HepG2 (cell line): ENCODE data around the gene ZBTB25. TPM values are rescaled to one million over a fixed set of nuclear protein-coding genes. Genes with fewer than 3 reads are reported as not detected.

Experiments
- ARID4A ChIP-seq: sonication (generic); formaldehyde crosslinking; IDR thresholded peaks from 2 replicates; pipeline ENCODE4 v1.5.0; 2020; ENCODE audit warnings: mild to moderate bottlenecking, missing genetic modification reagents, borderline replicate concordance
- ASH2L ChIP-seq: fragments of 300-600, 200-600 bp; sonication (generic); IDR thresholded peaks from 2 replicates; pipeline ENCODE4 v1.7.0; 2017; ENCODE audit warnings: low read depth, mild to moderate bottlenecking, moderate library complexity, mixed read lengths, low read length; ENCODE audit not compliant: insufficient read length
- GATAD1 ChIP-seq: IDR thresholded peaks from 2 replicates; pipeline ENCODE4 v1.6.1; 2016; ENCODE audit warnings: missing genetic modification reagents, missing compliant biosample characterization
- MXD1 ChIP-seq: sonication (generic); formaldehyde crosslinking; IDR thresholded peaks from 2 replicates; pipeline ENCODE4 v1.4.0; 2020; ENCODE audit warnings: mild to moderate bottlenecking, missing genetic modification reagents
- NR2F2 ChIP-seq: IDR thresholded peaks from 2 replicates; pipeline ENCODE4 v1.6.1; 2012; ENCODE audit warnings: low read depth, inconsistent platforms, borderline replicate concordance
- PRPF4 ChIP-seq: fragments of 200-400 bp; formaldehyde crosslinking; IDR thresholded peaks from 2 replicates; pipeline ENCODE4 v1.6.1; 2016; ENCODE audit warnings: low read length, low read depth; ENCODE audit not compliant: poor library complexity, severe bottlenecking
- SP5 ChIP-seq: IDR thresholded peaks from 2 replicates; pipeline ENCODE4 v1.6.1; 2016; ENCODE audit warnings: low read depth, borderline replicate concordance
- TMF1 ChIP-seq: sonication (generic); formaldehyde crosslinking; IDR thresholded peaks from 2 replicates; pipeline ENCODE4 v1.8.1; 2022; ENCODE audit warnings: low read depth, missing genetic modification reagents
- ZNF547 ChIP-seq: sonication (generic); formaldehyde crosslinking; IDR thresholded peaks from 2 replicates; pipeline ENCODE4 v1.5.1; 2020; ENCODE audit warnings: mild to moderate bottlenecking, missing genetic modification reagents
- ZNF563 ChIP-seq: sonication (generic); formaldehyde crosslinking; IDR thresholded peaks from 2 replicates; pipeline ENCODE4 v1.8.0; 2022; ENCODE audit warnings: mild to moderate bottlenecking, moderate library complexity, missing genetic modification reagents
- ZNF598 ChIP-seq: sonication (generic); formaldehyde crosslinking; IDR thresholded peaks from 2 replicates; pipeline ENCODE4 v1.5.1; 2020; ENCODE audit warnings: mild to moderate bottlenecking, missing genetic modification reagents, borderline replicate concordance
- ZNF7 ChIP-seq: IDR thresholded peaks from 2 replicates; pipeline ENCODE4 v1.6.1; 2016; ENCODE audit warnings: missing biosample characterization, missing genetic modification reagents
- ZNF878 ChIP-seq: sonication (generic); formaldehyde crosslinking; IDR thresholded peaks from 2 replicates; pipeline ENCODE4 v1.8.1; 2023; ENCODE audit warnings: mild to moderate bottlenecking, missing genetic modification reagents, moderate library complexity
- polyA plus RNA-seq, 8 experiments: library from polyadenylated mRNA; depleted of rRNA in 3 of 8; stranded (reverse) in 7 of 8; unstranded in 1 of 8; fragments of >200 nt; fragmentation: Illumina TruSeq in 4 of 8; extraction: Trizol in 4 of 8; gene quantifications; 2 replicates each; pipeline versions ENCODE4 v1.2.1 to v1.2.3, GENCODE V29; 2011 to 2016; ENCODE audit warnings: low read depth in 4 of 8, missing spikeins in 1 of 8, mixed read lengths in 1 of 8; ENCODE audit not compliant: insufficient read depth in 1 of 8
- total RNA-seq, 5 experiments: library from RNA; depleted of rRNA; stranded (reverse); fragments of >200 nt; fragmentation: Illumina TruSeq; extraction: Trizol; gene quantifications; 2 replicates each; pipeline ENCODE4 v1.2.3, GENCODE V29; 2016; ENCODE audit warnings: low read depth in 1 of 5
- TF ChIP-seq, protein P1 (sequence below): sonication (generic); IDR thresholded peaks from 2 replicates; pipeline ENCODE4 v1.6.1; 2016; ENCODE audit warnings: low read depth, borderline replicate concordance
- TF ChIP-seq, protein P2 (sequence below), 2 experiments: sonication (generic) in 1 of 2; formaldehyde crosslinking in 1 of 2; IDR thresholded peaks; 2 replicates each; pipeline versions ENCODE4 v1.4.0 to v1.6.1; 2018 to 2020; ENCODE audit warnings: missing genetic modification reagents in 2 of 2, borderline replicate concordance in 1 of 2, low read depth in 1 of 2, mild to moderate bottlenecking in 1 of 2, missing biosample characterization in 1 of 2
- TF ChIP-seq, protein P3 (sequence below): sonication (generic); formaldehyde crosslinking; IDR thresholded peaks from 2 replicates; pipeline ENCODE4 v1.5.1; 2020; ENCODE audit warnings: mild to moderate bottlenecking, missing genetic modification reagents, borderline replicate concordance
- TF ChIP-seq, protein P4 (sequence below): sonication (generic); formaldehyde crosslinking; IDR thresholded peaks from 2 replicates; pipeline ENCODE4 v1.4.0; 2020; ENCODE audit warnings: mild to moderate bottlenecking, missing genetic modification reagents

Gene ZBTB25
- total and polyA plus RNA-seq, 2 of the 13 experiments (the other 11 are each of a cell fraction or from before 2014, with no cell fraction given), result 3.5 to 7.6 TPM

DNA sequence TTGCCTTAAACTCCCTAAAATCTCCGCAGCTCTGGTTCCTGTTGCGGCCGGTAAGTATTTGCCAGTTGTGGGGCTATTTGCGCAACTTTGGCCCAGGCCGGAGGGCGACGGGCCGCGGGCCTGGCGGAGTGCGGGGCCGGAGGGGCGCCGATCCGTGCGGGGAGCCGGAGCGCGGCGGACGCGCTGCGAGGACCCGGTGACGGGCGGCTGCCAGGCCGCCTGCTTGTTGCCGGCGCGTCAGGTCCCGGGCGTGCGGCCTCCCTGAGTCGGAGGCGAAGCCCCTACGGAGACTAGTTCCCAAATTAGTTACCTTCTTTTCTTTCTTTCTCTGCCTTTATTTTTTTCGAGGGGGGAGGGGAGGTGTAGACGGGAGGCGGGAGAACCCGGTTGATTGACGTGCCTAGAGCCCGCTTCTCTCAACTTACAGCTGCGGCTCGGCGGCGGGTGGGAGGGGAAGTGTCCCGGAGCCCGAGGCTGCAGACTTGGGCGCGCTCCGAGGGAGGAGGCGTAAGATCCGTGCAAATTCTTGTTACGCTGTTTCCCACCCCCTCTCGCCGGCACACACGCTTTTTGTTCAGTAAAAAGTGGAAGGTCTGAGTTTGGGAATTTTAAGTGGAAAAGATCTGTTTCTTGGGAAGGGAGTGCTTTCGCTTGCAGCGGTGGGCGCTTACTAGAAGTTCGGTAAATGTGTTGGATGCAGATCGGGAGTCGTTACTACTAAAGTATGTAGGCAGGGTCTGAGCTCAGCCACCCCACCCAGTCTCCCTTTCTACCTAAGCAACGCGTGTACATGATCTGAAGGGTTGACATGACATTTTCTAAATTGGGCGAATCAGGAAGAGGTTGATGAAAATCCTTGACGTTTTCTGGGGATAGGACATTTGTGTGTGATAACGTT, 1.5 kb upstream of the ZBTB25 start (continued):
- TF ChIP-seq, protein P1, sequence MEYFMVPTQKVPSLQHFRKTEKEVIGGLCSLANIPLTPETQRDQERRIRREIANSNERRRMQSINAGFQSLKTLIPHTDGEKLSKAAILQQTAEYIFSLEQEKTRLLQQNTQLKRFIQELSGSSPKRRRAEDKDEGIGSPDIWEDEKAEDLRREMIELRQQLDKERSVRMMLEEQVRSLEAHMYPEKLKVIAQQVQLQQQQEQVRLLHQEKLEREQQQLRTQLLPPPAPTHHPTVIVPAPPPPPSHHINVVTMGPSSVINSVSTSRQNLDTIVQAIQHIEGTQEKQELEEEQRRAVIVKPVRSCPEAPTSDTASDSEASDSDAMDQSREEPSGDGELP, result peak; percentile 41; the same call in 1 of the 2 replicates
- no peak for TF ChIP-seq ZNF598 (CRISPR knock-in tag)
- TF ChIP-seq, protein P2, sequence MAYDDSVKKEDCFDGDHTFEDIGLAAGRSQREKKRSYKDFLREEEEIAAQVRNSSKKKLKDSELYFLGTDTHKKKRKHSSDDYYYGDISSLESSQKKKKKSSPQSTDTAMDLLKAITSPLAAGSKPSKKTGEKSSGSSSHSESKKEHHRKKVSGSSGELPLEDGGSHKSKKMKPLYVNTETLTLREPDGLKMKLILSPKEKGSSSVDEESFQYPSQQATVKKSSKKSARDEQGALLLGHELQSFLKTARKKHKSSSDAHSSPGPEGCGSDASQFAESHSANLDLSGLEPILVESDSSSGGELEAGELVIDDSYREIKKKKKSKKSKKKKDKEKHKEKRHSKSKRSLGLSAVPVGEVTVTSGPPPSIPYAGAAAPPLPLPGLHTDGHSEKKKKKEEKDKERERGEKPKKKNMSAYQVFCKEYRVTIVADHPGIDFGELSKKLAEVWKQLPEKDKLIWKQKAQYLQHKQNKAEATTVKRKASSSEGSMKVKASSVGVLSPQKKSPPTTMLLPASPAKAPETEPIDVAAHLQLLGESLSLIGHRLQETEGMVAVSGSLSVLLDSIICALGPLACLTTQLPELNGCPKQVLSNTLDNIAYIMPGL (CRISPR knock-in tag; IDR thresholded peaks at IDR 0.05; ENCODE audit: borderline replicate concordance in 1 of 2, low read depth in 1 of 2), result peak in 1 of 2 experiments; percentile 18; a peak in 1 of 4 replicates
- no peak for TF ChIP-seq MXD1 (CRISPR knock-in tag)
- peak; percentile 81 for TF ChIP-seq ZNF563
- TF ChIP-seq SP5 (CRISPR knock-in tag), result peak; percentile 67; the same call in 1 of the 2 replicates
- peak; percentile 48 for TF ChIP-seq PRPF4
- TF ChIP-seq ZNF878 (CRISPR knock-in tag), result peak; percentile 51
- TF ChIP-seq ZNF7 (CRISPR knock-in tag), result peak; percentile 45; the same call in 1 of the 2 replicates
- 0 out of 2 replicates have a peak, but pooled peaks have one; percentile 1 for TF ChIP-seq GATAD1
- TF ChIP-seq, protein P3, sequence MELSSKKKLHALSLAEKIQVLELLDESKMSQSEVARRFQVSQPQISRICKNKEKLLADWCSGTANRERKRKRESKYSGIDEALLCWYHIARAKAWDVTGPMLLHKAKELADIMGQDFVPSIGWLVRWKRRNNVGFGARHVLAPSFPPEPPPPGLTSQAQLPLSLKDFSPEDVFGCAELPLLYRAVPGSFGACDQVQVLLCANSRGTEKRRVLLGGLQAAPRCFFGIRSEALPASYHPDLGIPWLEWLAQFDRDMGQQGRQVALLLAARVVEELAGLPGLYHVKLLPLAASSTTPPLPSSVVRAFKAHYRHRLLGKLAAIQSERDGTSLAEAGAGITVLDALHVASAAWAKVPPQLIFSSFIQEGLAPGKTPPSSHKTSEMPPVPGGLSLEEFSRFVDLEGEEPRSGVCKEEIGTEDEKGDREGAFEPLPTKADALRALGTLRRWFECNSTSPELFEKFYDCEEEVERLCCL (CRISPR knock-in tag), result no peak
- TF ChIP-seq ZNF547, result peak; percentile 2; the same call in 1 of the 2 replicates
- peak; percentile 35; the same call in 1 of the 2 replicates for TF ChIP-seq TMF1
- TF ChIP-seq ASH2L, result peak; percentile 88
- TF ChIP-seq NR2F2, result peak; percentile 15; the same call in 1 of the 2 replicates
- TF ChIP-seq, protein P4, sequence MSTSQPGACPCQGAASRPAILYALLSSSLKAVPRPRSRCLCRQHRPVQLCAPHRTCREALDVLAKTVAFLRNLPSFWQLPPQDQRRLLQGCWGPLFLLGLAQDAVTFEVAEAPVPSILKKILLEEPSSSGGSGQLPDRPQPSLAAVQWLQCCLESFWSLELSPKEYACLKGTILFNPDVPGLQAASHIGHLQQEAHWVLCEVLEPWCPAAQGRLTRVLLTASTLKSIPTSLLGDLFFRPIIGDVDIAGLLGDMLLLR (CRISPR knock-in tag), result no peak
- TF ChIP-seq ARID4A (CRISPR knock-in tag), result 0 out of 2 replicates have a peak, but pooled peaks have one; percentile 4
